ENCODE measurements around the gene MMP24.
"Not testable (repeated sequence)": the region's sequence is repeated elsewhere in the genome, so short reads cannot be mapped to it uniquely, and the experiment has no call there.

Gene MMP24

GRCh38 chr20:35190556-35190955 lies 35.9 kb upstream of the MMP24 start:
- TF ChIP-seq CTCF (IDR thresholded peaks at IDR 0.05; ENCODE audit: insufficient read depth, low read length, missing control alignments) = no peak
- ChIA-PET CTCF (interaction anchor here (1.8 kb wide), 1 partner anchor 18 kb away, joined by 7 read pairs; no protein-coding TSS in a partner anchor), POLR2A (no interaction called here)
- no peak overlapping the region for H3K4me3 ChIP-seq (ENCODE audit: low read depth, low read length)
- no peak for DNase-seq (ENCODE audit: low read depth, low spot score)

GRCh38 chr20:35191419-35192117 lies 34.9 kb upstream of the MMP24 start:
- POLR2A ChIA-PET = no interaction called here
- TF ChIP-seq CTCF (IDR thresholded peaks at IDR 0.05; ENCODE audit: insufficient read depth, low read length, missing control alignments) = no peak
- no peak for DNase-seq (ENCODE audit: low read depth, low spot score)

GRCh38 chr20:35192118-35192872 lies 34.2 kb upstream of the MMP24 start:
- H3K4me3 ChIP-seq (ENCODE audit: low read depth, low read length) = no peak overlapping the region
- POLR2A ChIA-PET = no interaction called here
- CTCF ChIA-PET = no interaction called here
- TF ChIP-seq CTCF (IDR thresholded peaks at IDR 0.05; ENCODE audit: insufficient read depth, low read length, missing control alignments) = no peak
- no peak for DNase-seq (ENCODE audit: low read depth, low spot score)

More at GRCh38 chr20:35191419-35192117, 34.9 kb upstream of the MMP24 start:
- CTCF ChIA-PET = no interaction called here
- no peak overlapping the region for H3K4me3 ChIP-seq (ENCODE audit: low read depth, low read length)

GRCh38 chr20:35193031-35193791 lies 33.3 kb upstream of the MMP24 start:
- H3K4me3 ChIP-seq (ENCODE audit: low read depth, low read length); POLR2A ChIA-PET; DNase-seq (ENCODE audit: low read depth, low spot score): not testable (repeated sequence)
- CTCF ChIA-PET = interaction anchor here (0.9 to 3.2 kb wide), 4 partner anchors 15 to 254 kb away, joined by 4 to 18 read pairs (median 4); no protein-coding TSS in a partner anchor

- POLR2A ChIA-PET = no interaction called here
- CTCF ChIA-PET = interaction anchor here (3.2 kb wide), 1 partner anchor 12 kb away, joined by 18 read pairs; no protein-coding TSS in a partner anchor
Observed at GRCh38 chr20:35196313-35196712, 30.2 kb upstream of the MMP24 start.

GRCh38 chr20:35199740-35200139 lies 26.8 kb upstream of the MMP24 start:
- CTCF ChIA-PET = interaction anchor here (1.8 kb wide), 1 partner anchor 9 kb away, joined by 6 read pairs; no protein-coding TSS in a partner anchor
- no peak for DNase-seq (ENCODE audit: low read depth, low spot score)
- POLR2A ChIA-PET = interaction anchor here (0.6 kb wide), 1 partner anchor 80 kb away, joined by 3 read pairs; no protein-coding TSS in a partner anchor
- TF ChIP-seq CTCF (IDR thresholded peaks at IDR 0.05; ENCODE audit: insufficient read depth, low read length, missing control alignments) = no peak
- no peak overlapping the region for H3K4me3 ChIP-seq (ENCODE audit: low read depth, low read length)

More at GRCh38 chr20:35196313-35196712, 30.2 kb upstream of the MMP24 start:
- TF ChIP-seq CTCF (IDR thresholded peaks at IDR 0.05; ENCODE audit: insufficient read depth, low read length, missing control alignments) = no peak
- no peak for DNase-seq (ENCODE audit: low read depth, low spot score)
- no peak overlapping the region for H3K4me3 ChIP-seq (ENCODE audit: low read depth, low read length)

All from AG04449 (cell line).